Kidney (tissue), 14 donors: ENCODE results near the gene CALN1. TPM values are rescaled to one million over a fixed set of nuclear protein-coding genes. Genes with fewer than 3 reads are reported as not detected.

Source experiments
- DNase-seq, 5 donors: peaks; one replicate each; pipeline ENCODE4 v3.0.0-alpha.2; 2013 to 2020
- FAIRE-seq: peaks from 2 replicates; lab custom pipeline; 2012; peaks lifted over from hg19 to GRCh38; lab: Jason Lieb, UNC
- H3K27ac ChIP-seq, 2 donors: one replicate each; pipeline ENCODE4 v1.7.0; 2013; ENCODE audit warnings: low read depth in 2 of 2, low read length in 2 of 2, inconsistent platforms in 1 of 2
- H3K27me3 ChIP-seq: one replicate; pipeline ENCODE4 v1.7.1; 2013; ENCODE audit warnings: low read length, inconsistent platforms; ENCODE audit not compliant: control insufficient read depth, insufficient read depth
- H3K36me3 ChIP-seq, 3 donors: one replicate each; pipeline versions ENCODE4 v1.7.0 to v1.7.1; 2013; ENCODE audit warnings: low read length in 3 of 3, control low read depth in 1 of 3, inconsistent platforms in 1 of 3; ENCODE audit not compliant: insufficient read depth in 3 of 3, control insufficient read depth in 2 of 3
- H3K4me1 ChIP-seq, 3 donors: one replicate each; pipeline versions ENCODE4 v1.7.0 to v1.7.1; 2013; ENCODE audit warnings: low read length in 3 of 3, inconsistent platforms in 1 of 3, low read depth in 1 of 3; ENCODE audit not compliant: control insufficient read depth in 2 of 3, insufficient read depth in 2 of 3
- H3K4me3 ChIP-seq, 3 donors: one replicate each; pipeline versions ENCODE4 v1.7.0 to v1.8.1; 2013; ENCODE audit warnings: low read length in 3 of 3, control low read depth in 1 of 3, inconsistent platforms in 1 of 3
- H3K9ac ChIP-seq, 3 donors: one replicate each; pipeline versions ENCODE4 v1.7.0 to v1.7.1; 2013; ENCODE audit warnings: low read length in 3 of 3, control low read depth in 1 of 3, inconsistent platforms in 1 of 3
- H3K9me3 ChIP-seq, 3 donors: one replicate each; pipeline versions ENCODE4 v1.7.0 to v1.7.1; 2013; ENCODE audit warnings: low read length in 3 of 3, control low read depth in 1 of 3, inconsistent platforms in 1 of 3; ENCODE audit not compliant: control insufficient read depth in 2 of 3, insufficient read depth in 1 of 3
- intact Hi-C: fragments of 100-400 bp; cut with DNase I; formaldehyde crosslinking; loops from one replicate; pipeline ENCODE4 v1.11.1; 2022
- polyA plus RNA-seq: library from polyadenylated mRNA; stranded (reverse); fragments of 350-450 nt; fragmentation: Illumina TruSeq; extraction: RNeasy Lipid Tissue Mini Kit (QIAGEN cat#74804); gene quantifications from one replicate; pipeline ENCODE4 v1.2.3, GENCODE V29; 2014; ENCODE audit warnings: low read depth, low replicate concordance; ENCODE audit not compliant: insufficient read depth
- total RNA-seq: library from RNA; stranded (reverse); fragmentation: NEBNext Ultra II Directional; extraction: Animal tissue kit (Norgen Biotek cat#: 25700); gene quantifications from one replicate; pipeline ENCODE4 v1.2.1, GENCODE V29; 2021
- TF ChIP-seq, protein P1 (sequence below): IDR thresholded peaks from 3 replicates; pipeline ENCODE4 v1.5.1; 2012; ENCODE audit warnings: mild to moderate bottlenecking, moderate library complexity, borderline replicate concordance; ENCODE audit not compliant: insufficient read depth; ENCODE audit errors: extremely low read depth
- donor health status: control.
- donor health status: control.
- donor health status: control.
- donor health status: control.
- donor health status: control.
- donor health status: DM: yes; HTN: yes; CAD: no.
- donor health status: Normal renal cell carcinoma (clear cell type).

The CALN1 gene
- total and polyA plus RNA-seq, 2 donors from 2014 or later = not detected

DNA sequence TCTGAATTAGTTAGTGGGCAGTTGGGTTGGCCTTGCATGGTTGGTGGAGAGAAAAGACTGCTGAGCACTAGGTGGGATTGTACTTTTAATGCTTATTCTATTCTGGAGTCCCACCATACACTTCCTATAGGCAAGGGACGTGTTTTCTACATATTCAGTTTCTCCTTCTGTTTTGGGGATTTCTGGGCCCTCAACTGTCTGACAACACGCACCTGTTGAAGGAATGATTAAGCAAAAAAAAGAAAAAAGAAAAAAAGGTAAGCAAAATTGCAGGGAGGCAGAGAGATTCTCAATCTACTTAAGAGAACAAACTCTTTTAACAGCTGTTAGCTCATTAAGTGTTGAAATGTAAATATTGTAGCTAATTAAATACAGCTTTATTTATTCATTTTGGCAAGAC lies 541.3 kb downstream of the CALN1 start:
- no peak overlapping the region for H3K4me3 ChIP-seq
- DNase-seq = no peak
- no peak overlapping the region for H3K9ac ChIP-seq

DNA sequence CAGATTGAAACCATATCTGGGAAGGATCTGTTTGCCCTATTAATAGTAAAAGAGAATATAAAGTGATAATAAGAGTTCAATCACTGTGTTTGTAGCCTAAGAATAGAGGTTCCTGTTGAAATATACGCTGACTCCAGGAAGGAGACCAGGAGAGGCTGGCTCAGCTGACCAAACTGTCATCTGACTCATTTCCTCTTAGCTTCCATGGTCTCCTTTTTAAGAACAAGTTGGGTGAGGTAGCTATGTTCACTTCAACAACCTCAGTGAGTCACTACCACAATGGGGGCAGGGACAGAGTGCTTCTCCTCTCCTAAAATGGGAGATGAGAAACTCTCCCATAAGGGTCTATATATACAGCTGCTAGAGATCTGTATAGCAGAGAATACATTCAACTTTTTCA lies 543.3 kb downstream of the CALN1 start:
- H3K36me3 ChIP-seq = no peaks in the 10 kb centered on the region
- TF ChIP-seq, protein P1, sequence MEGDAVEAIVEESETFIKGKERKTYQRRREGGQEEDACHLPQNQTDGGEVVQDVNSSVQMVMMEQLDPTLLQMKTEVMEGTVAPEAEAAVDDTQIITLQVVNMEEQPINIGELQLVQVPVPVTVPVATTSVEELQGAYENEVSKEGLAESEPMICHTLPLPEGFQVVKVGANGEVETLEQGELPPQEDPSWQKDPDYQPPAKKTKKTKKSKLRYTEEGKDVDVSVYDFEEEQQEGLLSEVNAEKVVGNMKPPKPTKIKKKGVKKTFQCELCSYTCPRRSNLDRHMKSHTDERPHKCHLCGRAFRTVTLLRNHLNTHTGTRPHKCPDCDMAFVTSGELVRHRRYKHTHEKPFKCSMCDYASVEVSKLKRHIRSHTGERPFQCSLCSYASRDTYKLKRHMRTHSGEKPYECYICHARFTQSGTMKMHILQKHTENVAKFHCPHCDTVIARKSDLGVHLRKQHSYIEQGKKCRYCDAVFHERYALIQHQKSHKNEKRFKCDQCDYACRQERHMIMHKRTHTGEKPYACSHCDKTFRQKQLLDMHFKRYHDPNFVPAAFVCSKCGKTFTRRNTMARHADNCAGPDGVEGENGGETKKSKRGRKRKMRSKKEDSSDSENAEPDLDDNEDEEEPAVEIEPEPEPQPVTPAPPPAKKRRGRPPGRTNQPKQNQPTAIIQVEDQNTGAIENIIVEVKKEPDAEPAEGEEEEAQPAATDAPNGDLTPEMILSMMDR = no peak
- intact Hi-C loops = no loop called here
- H3K27me3 ChIP-seq = no peaks in the 10 kb centered on the region
- no peak overlapping the region for H3K4me3 ChIP-seq
- no peak overlapping the region for H3K9ac ChIP-seq
- no peaks in the 10 kb centered on the region for H3K9me3 ChIP-seq
- DNase-seq (no peak), FAIRE-seq (no peak)
- no peak overlapping the region for H3K27ac ChIP-seq
- H3K4me1 ChIP-seq = no peaks in the 10 kb centered on the region

More for the DNA sequence above, 541.3 kb downstream of the CALN1 start:
- Histone ChIP-seq H3K9me3 (peaks cover 0 to 6% (median 0%) of the 10 kb centered on the region in 3 donors), H3K36me3 (no peaks in the 10 kb centered on the region), H3K4me1 (no peaks in the 10 kb centered on the region), H3K27me3 (no peaks in the 10 kb centered on the region), H3K27ac (no peak overlapping the region)
- TF ChIP-seq, protein P1 = no peak
- intact Hi-C loops = no loop called here
- FAIRE-seq = no peak

DNA sequence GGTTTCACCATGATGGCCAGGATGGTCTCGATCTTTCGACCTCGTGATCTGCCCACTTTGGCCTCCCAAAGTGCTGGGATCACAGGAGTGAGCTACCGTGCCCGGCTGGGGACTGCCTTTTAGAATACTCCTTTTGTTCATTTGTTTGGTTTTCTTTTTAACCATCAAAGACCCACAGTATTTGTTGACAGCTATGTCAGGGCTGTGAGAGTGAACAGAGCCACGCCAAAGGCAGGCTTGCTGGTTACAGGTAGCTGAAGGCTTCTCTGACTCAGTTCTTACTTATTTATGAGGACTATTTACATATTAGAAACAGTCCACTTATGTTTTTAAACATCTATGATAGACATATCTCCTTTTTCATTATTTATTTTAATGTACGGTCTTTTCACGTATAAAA lies 544.5 kb downstream of the CALN1 start:
- TF ChIP-seq, protein P1 = no peak
- no peak for FAIRE-seq
- intact Hi-C loops = no loop called here

DNA sequence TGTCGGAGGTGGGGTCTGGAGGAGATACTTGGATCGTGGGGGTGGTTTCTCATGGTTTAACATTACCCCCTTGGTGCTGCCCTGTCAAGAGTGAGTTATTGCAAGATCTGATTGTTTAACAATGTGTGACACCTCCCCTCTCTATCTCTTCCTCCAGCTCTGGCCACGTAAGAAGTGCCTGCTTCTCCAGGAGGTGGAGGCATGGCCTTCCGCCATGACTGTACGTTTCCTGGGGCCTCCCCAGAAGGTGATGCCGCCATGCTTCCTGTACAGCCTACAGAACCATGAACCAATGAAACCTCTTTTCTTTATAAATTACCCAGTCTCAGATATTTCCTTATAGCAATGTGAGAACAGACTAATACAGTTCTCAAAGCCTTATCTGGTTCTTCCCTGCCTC lies 547.0 kb downstream of the CALN1 start:
- intact Hi-C loops = no loop called here
- Histone ChIP-seq H3K27ac (no peak overlapping the region), H3K9ac (no peak overlapping the region), H3K4me1 (no peaks in the 10 kb centered on the region), H3K36me3 (no peaks in the 10 kb centered on the region), H3K27me3 (no peaks in the 10 kb centered on the region), H3K4me3 (no peak overlapping the region), H3K9me3 (peaks cover 0 to 2% (median 0%) of the 10 kb centered on the region in 3 donors)
- DNase-seq (peak in 2 of 5 donors; percentile 15 to 28), FAIRE-seq (no peak)
- TF ChIP-seq, protein P1 = no peak

More for the DNA sequence above, 544.5 kb downstream of the CALN1 start:
- Histone ChIP-seq H3K27ac (no peak overlapping the region), H3K4me3 (no peak overlapping the region), H3K36me3 (no peaks in the 10 kb centered on the region), H3K9me3 (no peaks in the 10 kb centered on the region), H3K27me3 (no peaks in the 10 kb centered on the region), H3K4me1 (no peaks in the 10 kb centered on the region), H3K9ac (no peak overlapping the region)
- DNase-seq = no peak
